ENCODE results near the gene PPIF.

Gene PPIF

DNA sequence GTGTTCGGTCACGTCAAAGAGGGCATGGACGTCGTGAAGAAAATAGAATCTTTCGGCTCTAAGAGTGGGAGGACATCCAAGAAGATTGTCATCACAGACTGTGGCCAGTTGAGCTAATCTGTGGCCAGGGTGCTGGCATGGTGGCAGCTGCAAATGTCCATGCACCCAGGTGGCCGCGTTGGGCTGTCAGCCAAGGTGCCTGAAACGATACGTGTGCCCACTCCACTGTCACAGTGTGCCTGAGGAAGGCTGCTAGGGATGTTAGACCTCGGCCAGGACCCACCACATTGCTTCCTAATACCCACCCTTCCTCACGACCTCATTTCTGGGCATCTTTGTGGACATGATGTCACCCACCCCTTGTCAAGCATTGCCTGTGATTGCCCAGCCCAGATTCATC, 6.5 kb downstream of the PPIF start:
- no peak overlapping the region for H3K27ac ChIP-seq (ENCODE audit: low read length)
- peaks cover 56% of the 10 kb centered on the region for H3K36me3 ChIP-seq (ENCODE audit: control insufficient read depth, low read depth, low read length)
- H3K4me1 ChIP-seq (ENCODE audit: control insufficient read depth, low read depth, low read length), result no peaks in the 10 kb centered on the region
- no peak overlapping the region for H3K4me3 ChIP-seq (ENCODE audit: low read length)
- no peaks in the 10 kb centered on the region for H3K9me3 ChIP-seq (ENCODE audit: control insufficient read depth, low read depth, low read length)
- no peaks in the 10 kb centered on the region for H3K27me3 ChIP-seq (ENCODE audit: control insufficient read depth, insufficient read depth, low read length)
- H3K9ac ChIP-seq (ENCODE audit: low read length), result no peak overlapping the region

DNA sequence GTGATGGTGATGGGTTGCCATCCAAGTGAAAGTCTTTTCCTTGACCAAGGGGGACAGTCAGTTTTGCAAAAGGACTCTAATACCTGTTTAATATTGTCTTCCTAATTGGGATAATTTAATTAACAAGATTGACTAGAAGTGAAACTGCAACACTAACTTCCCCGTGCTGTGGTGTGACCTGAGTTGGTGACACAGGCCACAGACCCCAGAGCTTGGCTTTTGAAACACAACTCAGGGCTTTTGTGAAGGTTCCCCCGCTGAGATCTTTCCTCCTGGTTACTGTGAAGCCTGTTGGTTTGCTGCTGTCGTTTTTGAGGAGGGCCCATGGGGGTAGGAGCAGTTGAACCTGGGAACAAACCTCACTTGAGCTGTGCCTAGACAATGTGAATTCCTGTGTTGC, 6.9 kb downstream of the PPIF start:
- Histone ChIP-seq H3K9me3 (ENCODE audit: control insufficient read depth, low read depth, low read length) (no peaks in the 10 kb centered on the region), H3K27ac (ENCODE audit: low read length) (no peak overlapping the region), H3K4me1 (ENCODE audit: control insufficient read depth, low read depth, low read length) (no peaks in the 10 kb centered on the region), H3K9ac (ENCODE audit: low read length) (no peak overlapping the region), H3K27me3 (ENCODE audit: control insufficient read depth, insufficient read depth, low read length) (no peaks in the 10 kb centered on the region), H3K36me3 (ENCODE audit: control insufficient read depth, low read depth, low read length) (peaks cover 54% of the 10 kb centered on the region), H3K4me3 (ENCODE audit: low read length) (no peak overlapping the region)

DNA sequence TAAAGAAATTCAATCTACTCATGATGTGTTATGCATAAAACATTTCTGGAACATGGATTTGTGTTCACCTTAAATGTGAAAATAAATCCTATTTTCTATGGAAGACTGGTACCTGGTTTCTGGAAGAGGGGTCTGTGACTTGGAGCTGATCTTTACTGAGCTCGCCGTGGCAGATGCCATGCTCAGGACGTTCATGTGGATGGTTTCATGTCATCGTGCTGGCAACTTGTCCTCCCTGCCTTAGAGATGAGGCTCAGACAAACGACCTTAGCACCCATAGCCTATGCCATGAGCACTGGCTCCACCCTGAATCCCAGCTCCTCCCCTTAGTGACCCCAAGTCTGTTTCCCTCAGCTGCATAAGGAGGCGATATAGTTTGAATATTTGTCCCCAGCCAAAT, 7.3 kb downstream of the PPIF start:
- H3K4me1 ChIP-seq (ENCODE audit: control insufficient read depth, low read depth, low read length), result no peaks in the 10 kb centered on the region
- peaks cover 50% of the 10 kb centered on the region for H3K36me3 ChIP-seq (ENCODE audit: control insufficient read depth, low read depth, low read length)
- H3K9me3 ChIP-seq (ENCODE audit: control insufficient read depth, low read depth, low read length), result no peaks in the 10 kb centered on the region
- H3K9ac ChIP-seq (ENCODE audit: low read length), result no peak overlapping the region
- H3K27ac ChIP-seq (ENCODE audit: low read length), result no peak overlapping the region
- no peaks in the 10 kb centered on the region for H3K27me3 ChIP-seq (ENCODE audit: control insufficient read depth, insufficient read depth, low read length)
- no peak overlapping the region for H3K4me3 ChIP-seq (ENCODE audit: low read length)

DNA sequence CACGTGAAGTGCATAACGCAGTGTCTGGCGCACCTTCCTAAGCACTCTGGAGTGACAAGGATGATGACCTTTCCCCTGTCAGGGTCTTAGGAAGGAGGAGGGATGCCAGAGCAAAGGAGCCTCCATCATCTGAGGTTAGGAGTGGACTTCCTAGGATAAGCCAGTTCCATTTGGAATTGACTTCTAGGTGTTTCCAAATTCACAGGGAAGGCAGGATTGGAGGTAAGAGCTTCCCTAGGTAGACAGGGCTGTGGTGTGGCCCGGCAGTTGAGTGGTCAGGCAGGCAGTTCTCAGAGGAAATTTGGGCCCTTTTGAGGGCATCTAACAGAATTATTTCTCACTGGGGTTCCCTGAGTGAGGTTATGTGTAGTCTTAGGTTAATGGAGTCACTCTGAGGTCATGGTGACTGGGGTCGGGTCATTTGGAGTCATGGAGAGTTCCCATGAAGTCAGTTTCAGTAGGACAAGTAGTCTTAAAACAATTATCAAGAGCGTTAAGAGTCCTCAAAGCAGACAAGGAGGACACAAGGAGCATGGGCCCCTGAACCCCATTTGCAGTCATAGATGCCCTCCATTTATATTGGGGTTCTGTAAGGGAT, 8.2 kb downstream of the PPIF start:
- Histone ChIP-seq H3K4me1 (ENCODE audit: control insufficient read depth, low read depth, low read length) (no peaks in the 10 kb centered on the region), H3K27ac (ENCODE audit: low read length) (no peak overlapping the region), H3K27me3 (ENCODE audit: control insufficient read depth, insufficient read depth, low read length) (no peaks in the 10 kb centered on the region), H3K9ac (ENCODE audit: low read length) (no peak overlapping the region), H3K36me3 (ENCODE audit: control insufficient read depth, low read depth, low read length) (peaks cover 41% of the 10 kb centered on the region), H3K9me3 (ENCODE audit: control insufficient read depth, low read depth, low read length) (no peaks in the 10 kb centered on the region), H3K4me3 (ENCODE audit: low read length) (no peak overlapping the region)

- Histone ChIP-seq H3K27ac (ENCODE audit: low read length) (no peak overlapping the region), H3K4me1 (ENCODE audit: control insufficient read depth, low read depth, low read length) (no peaks in the 10 kb centered on the region), H3K9me3 (ENCODE audit: control insufficient read depth, low read depth, low read length) (no peaks in the 10 kb centered on the region), H3K27me3 (ENCODE audit: control insufficient read depth, insufficient read depth, low read length) (no peaks in the 10 kb centered on the region), H3K4me3 (ENCODE audit: low read length) (no peak overlapping the region), H3K36me3 (ENCODE audit: control insufficient read depth, low read depth, low read length) (peaks cover 36% of the 10 kb centered on the region), H3K9ac (ENCODE audit: low read length) (no peak overlapping the region)
Observed at GRCh38 chr10:79356104-79356503, 8.8 kb downstream of the PPIF start.

DNA sequence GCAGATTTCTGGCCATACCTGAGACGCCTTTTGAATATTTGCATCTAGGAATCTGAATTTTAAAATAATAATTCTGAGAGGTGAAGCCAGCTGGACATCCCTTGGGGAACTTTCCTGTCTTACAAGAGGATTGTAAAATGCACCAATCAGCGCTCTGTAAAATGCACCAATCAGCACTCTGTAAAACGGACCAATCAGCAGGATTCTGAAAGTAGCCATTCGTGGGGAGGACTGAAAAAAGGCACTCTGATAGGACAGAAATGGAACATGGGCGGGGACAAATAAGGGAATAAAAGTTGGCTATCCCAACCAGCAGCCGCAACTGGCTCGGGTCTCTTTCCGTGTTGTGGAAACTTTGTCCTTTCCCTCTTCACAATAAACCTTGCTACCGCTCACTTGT, 9.9 kb downstream of the PPIF start:
- no peak overlapping the region for H3K4me3 ChIP-seq (ENCODE audit: low read length)
- H3K9ac ChIP-seq (ENCODE audit: low read length), result no peak overlapping the region
- no peaks in the 10 kb centered on the region for H3K27me3 ChIP-seq (ENCODE audit: control insufficient read depth, insufficient read depth, low read length)
- H3K36me3 ChIP-seq (ENCODE audit: control insufficient read depth, low read depth, low read length), result peaks cover 28% of the 10 kb centered on the region
- no peaks in the 10 kb centered on the region for H3K9me3 ChIP-seq (ENCODE audit: control insufficient read depth, low read depth, low read length)
- no peaks in the 10 kb centered on the region for H3K4me1 ChIP-seq (ENCODE audit: control insufficient read depth, low read depth, low read length)
- no peak overlapping the region for H3K27ac ChIP-seq (ENCODE audit: low read length)

DNA sequence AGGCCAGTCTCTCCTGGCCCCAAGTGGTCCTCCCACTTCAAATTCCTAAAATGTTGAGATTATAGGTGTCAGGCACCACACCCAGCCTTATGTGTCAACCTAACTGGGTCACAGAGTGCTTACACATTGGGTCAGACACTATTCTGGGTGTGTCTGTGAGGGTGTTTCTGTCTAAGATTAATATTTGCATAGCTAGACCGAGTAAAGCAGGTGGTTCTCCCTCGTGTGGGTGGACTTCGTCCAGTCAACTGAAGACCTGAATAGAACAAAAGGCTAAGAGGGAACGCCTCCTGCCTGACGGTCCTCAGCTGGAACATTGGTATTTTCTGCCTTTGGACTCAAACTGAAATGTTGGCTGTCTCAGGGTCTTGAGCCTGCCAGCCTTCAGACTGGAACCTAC, 11.5 kb downstream of the PPIF start:
- Histone ChIP-seq H3K27ac (ENCODE audit: low read length) (no peak overlapping the region), H3K9me3 (ENCODE audit: control insufficient read depth, low read depth, low read length) (no peaks in the 10 kb centered on the region), H3K4me1 (ENCODE audit: control insufficient read depth, low read depth, low read length) (no peaks in the 10 kb centered on the region), H3K4me3 (ENCODE audit: low read length) (no peak overlapping the region), H3K9ac (ENCODE audit: low read length) (no peak overlapping the region), H3K27me3 (ENCODE audit: control insufficient read depth, insufficient read depth, low read length) (no peaks in the 10 kb centered on the region), H3K36me3 (ENCODE audit: control insufficient read depth, low read depth, low read length) (peaks cover 11% of the 10 kb centered on the region)

DNA sequence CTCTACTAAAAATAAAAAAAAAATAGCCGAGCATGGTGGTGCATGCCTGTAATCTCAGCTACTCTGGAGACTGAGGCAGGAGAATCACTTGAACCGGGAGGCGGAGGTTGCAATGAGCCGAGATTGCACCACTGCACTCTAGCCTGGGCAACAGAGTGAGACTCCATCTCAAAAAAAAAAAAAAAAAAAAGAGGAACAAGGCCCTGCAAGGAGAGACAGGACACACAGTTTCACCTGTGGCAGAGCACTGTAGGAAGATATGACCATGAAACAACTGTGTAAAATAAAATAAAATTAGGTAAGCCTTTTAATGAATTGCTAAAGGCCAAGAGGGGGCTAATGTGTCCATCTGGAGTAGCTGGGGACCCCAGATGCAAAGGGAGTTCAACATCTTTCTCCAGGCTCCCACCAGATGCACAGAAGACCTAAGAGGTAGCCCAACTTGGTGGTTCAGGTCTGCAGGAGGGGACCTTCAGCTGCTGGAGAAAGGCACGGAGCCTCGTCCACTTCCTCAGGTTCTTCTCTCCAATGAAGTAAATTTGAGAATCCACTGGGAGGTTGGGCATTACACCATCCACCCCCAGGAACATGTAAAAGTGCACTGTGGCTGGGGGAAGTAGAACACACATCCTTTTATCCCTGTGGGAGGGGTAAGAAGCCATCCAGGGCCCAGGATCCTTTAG, 12.7 kb downstream of the PPIF start:
- no peaks in the 10 kb centered on the region for H3K4me1 ChIP-seq (ENCODE audit: control insufficient read depth, low read depth, low read length)
- H3K27me3 ChIP-seq (ENCODE audit: control insufficient read depth, insufficient read depth, low read length), result no peaks in the 10 kb centered on the region
- H3K27ac ChIP-seq (ENCODE audit: low read length), result no peak overlapping the region
- no peaks in the 10 kb centered on the region for H3K36me3 ChIP-seq (ENCODE audit: control insufficient read depth, low read depth, low read length)
- no peaks in the 10 kb centered on the region for H3K9me3 ChIP-seq (ENCODE audit: control insufficient read depth, low read depth, low read length)
- no peak overlapping the region for H3K9ac ChIP-seq (ENCODE audit: low read length)
- H3K4me3 ChIP-seq (ENCODE audit: low read length), result no peak overlapping the region

DNA sequence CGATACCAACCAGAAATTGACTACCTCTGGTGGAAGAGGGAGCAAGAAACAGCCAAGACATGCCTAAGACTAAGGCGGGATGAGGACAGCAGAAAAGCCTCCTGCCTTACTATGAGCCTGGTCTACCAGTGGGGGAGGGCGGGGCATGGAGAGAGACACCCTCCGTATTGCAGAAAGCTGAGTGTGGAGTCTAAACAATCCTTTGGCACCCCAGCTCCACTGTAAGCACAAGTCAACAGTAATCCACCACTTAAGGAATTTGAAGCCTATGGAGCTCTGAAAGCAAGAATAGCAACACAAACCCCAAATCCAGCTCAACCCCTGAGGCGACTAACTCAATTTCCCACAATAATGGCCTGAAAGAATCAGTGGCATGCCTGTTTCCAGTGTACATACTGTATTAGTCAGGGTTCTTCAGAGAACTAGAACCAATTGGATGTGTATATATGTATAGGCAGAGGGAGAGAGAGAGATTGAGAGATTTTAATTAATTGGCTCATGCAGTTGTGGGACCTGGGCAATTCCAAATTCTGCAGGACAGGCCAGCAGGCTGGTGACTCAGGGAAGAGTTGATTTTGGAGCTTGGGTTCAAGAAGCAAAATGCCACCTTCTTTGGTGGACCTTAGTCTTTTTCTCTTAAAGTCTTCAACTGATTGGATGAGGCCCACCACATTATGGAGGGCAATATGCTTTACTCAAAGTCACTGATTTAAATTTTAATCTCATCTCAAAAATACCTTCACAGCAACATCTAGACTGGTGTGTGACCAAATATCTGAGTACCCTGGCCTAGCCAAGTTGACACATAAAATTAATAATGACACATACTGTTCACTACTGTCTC, 13.5 kb downstream of the PPIF start:
- no peak overlapping the region for H3K9ac ChIP-seq (ENCODE audit: low read length)
- H3K9me3 ChIP-seq (ENCODE audit: control insufficient read depth, low read depth, low read length), result no peaks in the 10 kb centered on the region
- no peaks in the 10 kb centered on the region for H3K27me3 ChIP-seq (ENCODE audit: control insufficient read depth, insufficient read depth, low read length)
- no peak overlapping the region for H3K4me3 ChIP-seq (ENCODE audit: low read length)
- no peaks in the 10 kb centered on the region for H3K4me1 ChIP-seq (ENCODE audit: control insufficient read depth, low read depth, low read length)
- H3K36me3 ChIP-seq (ENCODE audit: control insufficient read depth, low read depth, low read length), result no peaks in the 10 kb centered on the region
- H3K27ac ChIP-seq (ENCODE audit: low read length), result no peak overlapping the region

- Histone ChIP-seq H3K27ac (ENCODE audit: low read length) (no peak overlapping the region), H3K9ac (ENCODE audit: low read length) (no peak overlapping the region), H3K4me1 (ENCODE audit: control insufficient read depth, low read depth, low read length) (no peaks in the 10 kb centered on the region), H3K9me3 (ENCODE audit: control insufficient read depth, low read depth, low read length) (no peaks in the 10 kb centered on the region), H3K36me3 (ENCODE audit: control insufficient read depth, low read depth, low read length) (no peaks in the 10 kb centered on the region), H3K4me3 (ENCODE audit: low read length) (no peak overlapping the region), H3K27me3 (ENCODE audit: control insufficient read depth, insufficient read depth, low read length) (no peaks in the 10 kb centered on the region)
Observed at GRCh38 chr10:79361726-79362397, 14.6 kb downstream of the PPIF start.

GRCh38 chr10:79367426-79368189, 20.3 kb downstream of the PPIF start:
- Histone ChIP-seq H3K4me3 (ENCODE audit: low read length) (no peak overlapping the region), H3K27me3 (ENCODE audit: control insufficient read depth, insufficient read depth, low read length) (no peaks in the 10 kb centered on the region), H3K4me1 (ENCODE audit: control insufficient read depth, low read depth, low read length) (no peaks in the 10 kb centered on the region), H3K27ac (ENCODE audit: low read length) (no peak overlapping the region), H3K9me3 (ENCODE audit: control insufficient read depth, low read depth, low read length) (no peaks in the 10 kb centered on the region), H3K36me3 (ENCODE audit: control insufficient read depth, low read depth, low read length) (no peaks in the 10 kb centered on the region), H3K9ac (ENCODE audit: low read length) (no peak overlapping the region)
